Testis (tissue), 3 donors: ENCODE results near the gene ALKBH2. TPM values are rescaled to one million over a fixed set of nuclear protein-coding genes. Genes with fewer than 3 reads are reported as not detected.

Source experiments
- DNase-seq: peaks from one replicate; pipeline ENCODE4 v3.0.0-alpha.2; 2019
- H3K27ac ChIP-seq, 2 donors: fragments of 200-600 bp; sonication (generic); one replicate each; pipeline ENCODE4 v1.5.1; 2019
- H3K27me3 ChIP-seq: fragments of 200-600 bp; sonication (generic); one replicate; pipeline ENCODE4 v1.5.1; 2019
- H3K36me3 ChIP-seq: fragments of 200-600 bp; sonication (generic); one replicate; pipeline ENCODE4 v1.5.1; 2017; ENCODE audit warnings: low read depth; ENCODE audit errors: missing control alignments
- H3K4me1 ChIP-seq: fragments of 200-600 bp; sonication (generic); one replicate; pipeline ENCODE4 v1.5.1; 2019
- H3K4me3 ChIP-seq, 2 donors: fragments of 200-600 bp; sonication (generic); one replicate each; pipeline ENCODE4 v1.5.1; 2017 to 2019
- H3K9me3 ChIP-seq: fragments of 200-600 bp; sonication (generic); one replicate; pipeline ENCODE4 v1.5.1; 2017
- CTCF ChIP-seq, 3 experiments: fragments of 450-650 bp in 2 of 3; fragments of 200-600 bp in 1 of 3; sonication (generic) in 1 of 3; IDR thresholded peaks; one replicate each; pipeline ENCODE4 v1.5.1; 2016 to 2019; ENCODE audit warnings: antibody characterized with exemption in 3 of 3, mild to moderate bottlenecking in 2 of 3, moderate library complexity in 1 of 3
- POLR2A ChIP-seq: fragments of 450-650 bp; IDR thresholded peaks from one replicate; pipeline ENCODE4 v1.6.1; 2017; ENCODE audit warnings: antibody characterized with exemption, mild to moderate bottlenecking, moderate library complexity
- WGBS, 2 donors: methylation state at CpG; one replicate each; pipeline ENCODE4 v1.1.5; 2018; 5-methylcytosine and 5-hydroxymethylcytosine counted together
- intact Hi-C: fragments of 100-400 bp; cut with DNase I; formaldehyde crosslinking; loops from one replicate; pipeline ENCODE4 v1.15.1; 2023; ENCODE audit warnings: low total_unique reads
- polyA plus RNA-seq: library from polyadenylated mRNA; stranded (reverse); fragments of 350-450 nt; fragmentation: Illumina TruSeq; extraction: RNeasy Lipid Tissue Mini Kit (QIAGEN cat#74804); gene quantifications from one replicate; pipeline ENCODE4 v1.2.3, GENCODE V29; 2014; ENCODE audit warnings: low read depth, low replicate concordance; ENCODE audit not compliant: insufficient read depth
- total RNA-seq, 2 donors: library from RNA; depleted of rRNA; stranded (reverse); fragments of >200 nt; gene quantifications; one replicate each; pipeline ENCODE4 v1.2.3, GENCODE V29; 2016

ALKBH2 gene
- total and polyA plus RNA-seq, 3 donors from 2014 or later = 16.2 to 23.8 (median 16.6) TPM

- H3K27me3 ChIP-seq = no peaks in the 10 kb centered on the region
- peaks cover 12% of the 10 kb centered on the region for H3K4me1 ChIP-seq
- TF ChIP-seq CTCF (IDR thresholded peaks at IDR 0.05) = no peak
- no peak for TF ChIP-seq POLR2A
- peak overlapping the region; percentile 16 to 69 for H3K27ac ChIP-seq
- H3K36me3 ChIP-seq = no peaks in the 10 kb centered on the region
- WGBS, 2 donors = 64 to 77% methylated on average over 2 of the region's 2 CpGs
- intact Hi-C loops = no loop called here
- no peak overlapping the region for H3K4me3 ChIP-seq
- H3K9me3 ChIP-seq = no peaks in the 10 kb centered on the region
- DNase-seq = no peak
These were observed 43.8 kb upstream of the ALKBH2 start for GRCh38 chr12:109137055-109137454.

- no peaks in the 10 kb centered on the region for H3K27me3 ChIP-seq
- peak overlapping the region in 1 of 2 donors; percentile 19 for H3K27ac ChIP-seq
- H3K4me1 ChIP-seq = peaks cover 10% of the 10 kb centered on the region
- intact Hi-C loops = no loop called here
- no peak for DNase-seq
- no peak overlapping the region for H3K4me3 ChIP-seq
- H3K9me3 ChIP-seq = no peaks in the 10 kb centered on the region
- WGBS, 2 donors = 49 to 58% methylated on average over 5 to 6 of the region's 6 CpGs
- TF ChIP-seq POLR2A = no peak
- peak in 2 of 3 experiments; percentile 25 to 44 for TF ChIP-seq CTCF (IDR thresholded peaks at IDR 0.05)
- H3K36me3 ChIP-seq = no peaks in the 10 kb centered on the region
These were observed 41.1 kb upstream of the ALKBH2 start for GRCh38 chr12:109134186-109134917.

- peaks cover 4% of the 10 kb centered on the region for H3K4me1 ChIP-seq
These were observed 38.1 kb upstream of the ALKBH2 start for GRCh38 chr12:109131154-109132050.

GRCh38 chr12:109130297-109131153, 37.3 kb upstream of the ALKBH2 start:
- peaks cover 4% of the 10 kb centered on the region for H3K4me1 ChIP-seq
- no peak for DNase-seq

More at GRCh38 chr12:109131154-109132050, 38.1 kb upstream of the ALKBH2 start:
- intact Hi-C loops = no loop called here
- Histone ChIP-seq H3K27ac (no peak overlapping the region), H3K9me3 (no peaks in the 10 kb centered on the region), H3K36me3 (no peaks in the 10 kb centered on the region), H3K27me3 (no peaks in the 10 kb centered on the region), H3K4me3 (no peak overlapping the region)
- no peak for TF ChIP-seq POLR2A
- no peak for DNase-seq
- WGBS, 2 donors = 59 to 80% methylated on average over 24 of the region's 24 CpGs

More at GRCh38 chr12:109130297-109131153, 37.3 kb upstream of the ALKBH2 start:
- intact Hi-C loops = no loop called here
- Histone ChIP-seq H3K27me3 (no peaks in the 10 kb centered on the region), H3K4me3 (no peak overlapping the region), H3K9me3 (no peaks in the 10 kb centered on the region), H3K27ac (no peak overlapping the region), H3K36me3 (no peaks in the 10 kb centered on the region)
- TF ChIP-seq CTCF (IDR thresholded peaks at IDR 0.05) = no peak
- no peak for TF ChIP-seq POLR2A
- WGBS, 2 donors = 89% methylated on average over 13 to 15 of the region's 15 CpGs
